ENCODE measurements around the gene SUSD6. TPM values are rescaled to one million over a fixed set of nuclear protein-coding genes. Genes with fewer than 3 reads are reported as not detected.
A peak's percentile ranks its signal among the peaks of the same experiment; 100 is the strongest.

SUSD6 gene
- total RNA-seq, 2 experiments from 2014 or later = 23.1 to 43.6 TPM

DNA sequence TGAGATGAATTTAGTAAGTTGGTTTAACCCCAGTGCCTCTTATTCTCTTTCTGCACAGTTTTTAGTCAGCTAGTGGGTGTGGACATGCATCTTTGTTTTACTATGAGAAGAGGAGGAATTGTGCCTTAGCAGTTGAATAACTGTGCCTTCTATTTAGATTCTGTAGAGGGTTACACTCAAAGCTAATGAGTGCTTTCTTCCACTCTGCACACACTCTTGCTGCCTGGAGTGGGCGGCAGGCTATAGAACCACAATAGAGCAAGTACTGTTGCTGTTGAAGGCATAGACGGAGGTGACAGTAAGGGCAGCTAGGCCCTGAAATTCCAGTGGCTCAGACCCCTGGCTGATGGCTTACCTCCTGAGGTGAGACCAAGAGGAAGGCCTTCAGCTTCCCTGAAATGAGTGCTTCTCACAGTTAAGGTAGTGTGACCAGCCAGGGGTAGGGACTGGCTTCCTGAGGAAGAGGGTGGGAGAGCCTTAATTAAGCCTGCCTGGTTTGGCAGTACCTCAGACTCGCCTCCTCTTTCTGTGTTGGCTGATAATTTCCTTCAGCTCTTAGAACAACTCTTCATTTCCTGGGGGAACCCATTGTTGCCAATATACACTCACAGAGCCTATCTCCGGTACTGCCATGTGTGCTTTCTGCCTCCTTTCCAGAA is 24.7 kb downstream of the SUSD6 start:
- Histone ChIP-seq H3K27ac (ENCODE audit: low read depth, low read length, poor library complexity, severe bottlenecking) (peak overlapping the region; percentile 60), H2AFZ (ENCODE audit: low read length) (no peak overlapping the region), H3K9me2 (ENCODE audit: insufficient read depth, low read length) (no peaks in the 10 kb centered on the region), H4K20me1 (ENCODE audit: insufficient read depth, low read length) (peaks cover 67% of the 10 kb centered on the region), H3K9me3 (ENCODE audit: low read length) (peaks cover 16% of the 10 kb centered on the region), H3K4me1 (ENCODE audit: insufficient read depth, low read length, poor library complexity, severe bottlenecking) (peaks cover 77% of the 10 kb centered on the region), H3K79me2 (ENCODE audit: insufficient read depth, low read depth, low read length) (peaks cover 100% of the 10 kb centered on the region), H3K4me3 (ENCODE audit: low read depth, low read length, poor library complexity, severe bottlenecking) (peak overlapping the region; percentile 48), H3K36me3 (ENCODE audit: insufficient read depth, low read length) (peaks cover 41% of the 10 kb centered on the region), H3K4me2 (ENCODE audit: low read length) (peak overlapping the region; percentile 75)
- intact Hi-C loops (cut with micrococcal nuclease; ENCODE audit: unreplicated experiment) = no loop called here
- ChIA-PET POLR2A (interaction anchor here (0.6 to 1.8 kb wide), 6 partner anchors 9 to 106 kb away, joined by 3 to 5 read pairs (median 4); no protein-coding TSS in a partner anchor), CTCF (ENCODE audit: unreplicated experiment) (interaction anchor here (0.6 kb wide), 1 partner anchor 58 kb away, joined by 3 read pairs; no protein-coding TSS in a partner anchor)
- peak; percentile 63 for DNase-seq (ENCODE audit: low spot score)
- TF ChIP-seq CTCF (conservative IDR thresholded peaks at IDR 0.05; ENCODE audit: low read length) (no peak), EZH2phosphoT487 (IDR thresholded peaks at IDR 0.05; ENCODE audit: borderline replicate concordance, low read depth, low read length) (no peak)
- no TSS peak for BruUV-seq (replicated peaks)

- Histone ChIP-seq H3K4me3 (ENCODE audit: low read depth, low read length, poor library complexity, severe bottlenecking) (peak overlapping the region; percentile 48), H3K27ac (ENCODE audit: low read depth, low read length, poor library complexity, severe bottlenecking) (peak overlapping the region; percentile 60), H2AFZ (ENCODE audit: low read length) (no peak overlapping the region), H3K79me2 (ENCODE audit: insufficient read depth, low read depth, low read length) (peaks cover 100% of the 10 kb centered on the region), H3K4me2 (ENCODE audit: low read length) (peak overlapping the region; percentile 75), H4K20me1 (ENCODE audit: insufficient read depth, low read length) (peaks cover 59% of the 10 kb centered on the region), H3K36me3 (ENCODE audit: insufficient read depth, low read length) (peaks cover 47% of the 10 kb centered on the region), H3K4me1 (ENCODE audit: insufficient read depth, low read length, poor library complexity, severe bottlenecking) (peaks cover 69% of the 10 kb centered on the region), H3K9me2 (ENCODE audit: insufficient read depth, low read length) (no peaks in the 10 kb centered on the region), H3K9me3 (ENCODE audit: low read length) (peaks cover 24% of the 10 kb centered on the region)
- no TSS peak for BruUV-seq (replicated peaks)
- intact Hi-C loops (cut with micrococcal nuclease; ENCODE audit: unreplicated experiment) = no loop called here
- TF ChIP-seq EZH2phosphoT487 (IDR thresholded peaks at IDR 0.05; ENCODE audit: borderline replicate concordance, low read depth, low read length) (no peak), CTCF (conservative IDR thresholded peaks at IDR 0.05; ENCODE audit: low read length) (no peak)
- CTCF ChIA-PET (ENCODE audit: unreplicated experiment) = interaction anchor here (0.6 kb wide), 1 partner anchor 57 kb away, joined by 3 read pairs; no protein-coding TSS in a partner anchor
- DNase-seq (ENCODE audit: low spot score) = no peak
- POLR2A ChIA-PET = interaction anchor here (0.7 to 2.0 kb wide), 8 partner anchors 9 to 30 kb away, joined by 3 to 9 read pairs (median 4); no protein-coding TSS in a partner anchor
These were observed 25.5 kb downstream of the SUSD6 start for GRCh38 chr14:69636718-69637480.
